NCI-H69 (cell line): ENCODE data around the gene LDLRAD4.
"Not testable (repeated sequence)": the region's sequence is repeated elsewhere in the genome, so short reads cannot be mapped to it uniquely, and the experiment has no call there.

Experiments
- DNase-seq: peaks from one replicate; lab custom pipeline; 2025; lab: John Stamatoyannopoulos, UW

Gene LDLRAD4

DNA sequence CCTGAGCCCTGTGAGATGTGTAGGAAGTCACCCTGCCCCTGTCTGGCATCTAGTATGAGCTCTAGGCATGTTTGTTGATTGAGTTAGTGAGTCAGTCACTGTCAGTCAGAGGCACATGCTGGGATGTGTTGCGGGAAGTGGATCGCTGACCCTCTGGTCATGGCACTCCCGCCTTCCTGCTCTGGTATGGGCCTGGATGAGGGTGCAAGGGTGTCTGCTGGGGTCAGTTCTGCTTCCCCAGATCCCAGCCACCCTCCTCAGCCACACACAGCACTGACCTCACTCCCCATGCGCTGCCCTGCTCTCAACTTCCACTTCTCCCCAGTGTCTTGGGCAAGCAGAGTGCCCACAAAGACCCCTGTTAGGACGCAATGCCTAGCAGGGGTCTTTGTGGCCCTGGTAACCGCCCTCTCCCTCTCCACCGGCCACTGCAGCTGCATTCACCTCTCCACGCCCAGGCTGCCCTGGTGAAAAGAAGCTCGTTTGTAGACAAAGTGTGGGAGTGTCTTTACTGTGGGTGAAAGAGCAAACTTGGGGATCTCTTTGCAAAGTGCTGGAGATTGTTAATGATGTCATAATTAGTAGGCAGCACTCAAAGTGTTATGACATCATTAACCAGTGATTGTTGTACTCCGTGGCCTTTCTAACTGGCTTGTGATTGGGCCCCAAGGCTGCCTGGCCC is 252.1 kb downstream of the LDLRAD4 start:
- DNase-seq, result no peak

DNA sequence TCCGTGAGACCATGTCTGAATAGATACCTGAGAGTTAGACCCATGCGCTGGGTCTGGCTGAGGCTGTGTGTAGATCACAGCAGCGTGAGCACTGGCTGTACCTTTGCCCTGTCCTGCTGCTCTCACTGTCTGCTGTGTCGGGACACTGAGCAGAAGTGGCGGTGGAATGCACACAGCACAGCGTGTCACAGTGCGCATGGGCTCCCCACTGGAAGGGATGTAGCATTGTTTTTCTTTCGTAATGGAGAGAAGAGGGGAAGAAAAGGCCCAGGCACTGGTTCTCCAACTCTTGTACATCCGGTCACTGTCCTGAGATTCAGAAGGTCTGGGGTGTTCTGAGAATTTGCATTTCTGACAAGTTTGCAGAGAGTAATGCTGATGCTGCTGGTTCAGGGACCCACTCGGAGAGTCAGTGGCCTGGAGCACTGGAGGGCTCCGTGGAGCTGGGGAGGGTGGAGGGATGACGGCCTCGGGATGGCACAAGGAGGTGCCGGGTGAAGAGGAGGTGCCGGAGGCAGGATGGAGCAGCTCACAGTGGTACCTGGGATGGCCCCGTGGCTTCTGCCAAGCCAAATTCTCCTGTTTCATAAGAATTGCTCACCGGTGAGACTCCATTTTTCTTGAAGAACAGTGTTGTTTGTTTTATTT is 252.8 kb downstream of the LDLRAD4 start:
- DNase-seq, result no peak

DNA sequence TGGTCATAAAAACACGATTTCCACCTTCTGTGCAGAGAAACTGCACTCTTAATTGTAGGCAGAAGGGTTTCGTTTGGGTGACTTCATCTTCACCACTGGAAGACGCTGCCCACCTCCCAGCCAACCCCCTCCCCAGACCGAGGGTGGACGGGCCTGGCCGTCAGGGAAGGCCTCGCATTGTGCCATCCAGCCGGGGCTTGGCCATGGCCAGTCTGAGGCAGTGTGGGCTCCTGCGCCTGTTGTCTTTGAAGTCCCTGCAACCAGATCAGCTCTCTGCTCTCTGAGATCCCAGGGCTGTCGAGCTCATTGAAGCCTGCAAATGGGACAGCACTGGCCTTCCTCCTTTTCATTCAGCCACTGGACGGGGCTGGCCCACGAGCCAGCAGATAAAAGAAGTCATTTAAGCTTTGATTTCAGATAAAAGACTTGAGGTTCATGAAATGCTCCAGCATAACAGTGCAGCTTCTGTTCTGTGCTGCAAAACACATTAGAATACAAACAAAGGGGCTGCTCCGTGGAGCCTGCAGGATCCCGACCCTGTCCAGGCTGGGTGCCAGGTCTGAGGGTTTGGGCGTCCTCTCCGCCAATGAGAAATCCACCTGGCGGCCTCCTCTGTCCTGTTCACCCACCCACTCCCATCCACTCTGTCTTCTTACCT is 253.5 kb downstream of the LDLRAD4 start:
- peak; percentile 83 for DNase-seq

DNA sequence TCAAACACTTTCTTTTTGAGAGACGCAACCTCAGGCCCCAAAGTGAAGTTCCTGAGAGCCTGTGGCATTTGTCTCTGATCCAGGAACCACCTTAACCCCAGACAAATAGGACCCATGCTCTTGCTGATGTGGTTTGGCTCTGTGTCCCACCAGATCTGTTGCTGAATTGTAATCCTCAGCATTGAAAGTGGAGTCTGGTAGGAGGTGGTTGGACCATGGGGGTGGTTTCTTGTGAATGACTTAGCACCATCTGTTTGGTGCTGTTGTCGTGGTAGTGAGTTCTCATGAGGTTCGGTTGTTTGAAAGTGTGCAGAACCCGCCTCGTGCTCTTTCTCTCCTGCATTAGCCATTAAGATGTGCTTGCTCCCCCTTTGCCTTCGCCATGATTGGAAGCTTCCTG is 255.2 kb downstream of the LDLRAD4 start:
- no peak for DNase-seq

DNA sequence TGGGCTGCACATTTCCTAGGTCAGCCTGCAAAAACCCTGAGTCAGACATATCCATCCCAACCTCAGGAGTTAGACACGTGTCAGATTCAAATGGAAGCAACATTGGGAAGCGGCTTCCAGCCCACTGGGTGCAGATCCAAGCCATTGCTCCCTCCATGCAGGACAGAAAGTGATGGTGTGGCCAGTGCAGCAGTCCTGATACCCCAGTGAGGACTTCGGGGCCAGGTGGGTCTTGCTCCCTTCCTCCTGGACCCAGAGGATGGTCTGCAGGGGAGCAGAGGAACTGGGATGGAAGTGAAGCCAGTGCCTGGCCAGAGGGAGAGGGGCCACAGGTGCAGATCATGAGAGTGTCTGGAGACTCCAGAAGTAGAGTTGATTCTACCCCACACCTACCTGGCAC is 255.8 kb downstream of the LDLRAD4 start:
- DNase-seq, result no peak

DNA sequence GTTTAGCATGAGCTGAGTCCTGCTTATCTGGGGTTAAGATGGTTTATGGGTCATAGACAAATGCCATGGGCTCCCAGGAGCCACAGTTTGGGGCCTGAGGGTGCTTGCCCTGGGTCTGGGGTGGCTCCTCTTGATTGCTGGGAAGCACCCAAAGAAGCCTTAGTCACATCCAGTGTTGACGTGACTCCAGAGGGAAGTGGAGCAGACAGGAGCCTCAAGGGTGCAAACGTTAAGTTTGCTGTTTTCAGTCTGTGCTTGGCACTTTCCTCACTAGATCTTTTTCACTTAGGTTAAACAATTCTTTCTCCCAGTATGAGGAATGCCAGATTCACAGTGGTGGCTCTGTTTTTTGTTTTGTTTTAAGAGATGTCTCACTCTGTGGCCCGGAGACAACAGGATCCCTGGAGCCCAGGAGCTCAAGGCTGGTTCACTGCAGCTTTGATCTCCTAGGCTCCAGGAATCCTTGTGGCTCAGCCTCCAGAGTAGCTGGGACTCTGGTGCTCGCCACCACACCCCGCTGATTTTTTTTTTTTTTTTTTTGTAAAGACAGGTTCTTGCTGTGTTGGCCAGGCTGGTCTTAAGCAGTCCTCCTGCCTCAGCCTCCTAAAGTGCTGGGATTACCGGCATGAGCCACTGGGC is 256.5 kb downstream of the LDLRAD4 start:
- no peak for DNase-seq

DNA sequence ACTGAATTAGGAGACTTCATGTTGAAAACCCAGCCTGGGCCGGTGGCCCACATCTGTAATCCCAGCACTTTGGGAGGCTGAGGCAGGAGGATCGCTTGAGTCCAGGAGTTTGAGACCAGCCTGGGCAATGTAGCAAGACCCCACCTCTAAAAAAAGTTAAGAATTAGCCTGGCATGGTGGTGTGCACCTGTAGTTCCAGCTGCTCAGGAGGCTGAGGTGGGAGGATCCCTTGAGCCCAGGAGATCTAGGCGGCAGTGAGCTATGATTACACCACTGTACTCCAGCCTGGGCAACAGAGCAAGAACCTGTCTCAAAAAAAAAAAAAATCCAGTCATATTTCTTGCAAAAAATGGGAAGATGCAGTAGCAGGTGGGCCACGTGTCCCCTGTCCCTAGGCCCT is 257.8 kb downstream of the LDLRAD4 start:
- DNase-seq, result not testable (repeated sequence)

DNA sequence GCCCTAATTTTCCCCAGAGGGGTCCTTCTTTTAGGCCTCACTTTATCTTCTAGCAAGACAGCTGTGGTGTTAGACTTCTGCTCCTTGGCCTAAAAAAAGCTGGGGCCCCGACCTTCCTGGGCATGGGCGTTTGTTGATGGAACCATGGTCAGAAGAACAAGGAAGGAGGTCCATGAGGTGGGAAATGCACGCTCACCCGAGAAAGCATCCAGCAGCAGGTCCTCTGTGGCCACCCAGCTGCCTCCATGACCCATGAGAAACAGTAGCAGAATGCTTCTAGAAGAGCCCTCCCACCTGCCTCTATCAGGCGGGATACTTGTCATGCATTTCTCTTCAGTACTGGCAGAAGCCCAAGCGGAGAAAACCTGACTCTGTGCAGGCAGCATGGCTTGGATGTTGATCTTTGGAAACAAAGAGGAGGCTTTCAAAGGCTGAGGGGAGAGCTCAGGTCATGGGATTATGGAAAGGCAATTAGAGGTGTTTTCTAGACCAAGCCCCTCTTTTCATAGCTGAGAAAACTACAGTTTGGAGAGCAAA is 258.7 kb downstream of the LDLRAD4 start:
- no peak for DNase-seq

DNA sequence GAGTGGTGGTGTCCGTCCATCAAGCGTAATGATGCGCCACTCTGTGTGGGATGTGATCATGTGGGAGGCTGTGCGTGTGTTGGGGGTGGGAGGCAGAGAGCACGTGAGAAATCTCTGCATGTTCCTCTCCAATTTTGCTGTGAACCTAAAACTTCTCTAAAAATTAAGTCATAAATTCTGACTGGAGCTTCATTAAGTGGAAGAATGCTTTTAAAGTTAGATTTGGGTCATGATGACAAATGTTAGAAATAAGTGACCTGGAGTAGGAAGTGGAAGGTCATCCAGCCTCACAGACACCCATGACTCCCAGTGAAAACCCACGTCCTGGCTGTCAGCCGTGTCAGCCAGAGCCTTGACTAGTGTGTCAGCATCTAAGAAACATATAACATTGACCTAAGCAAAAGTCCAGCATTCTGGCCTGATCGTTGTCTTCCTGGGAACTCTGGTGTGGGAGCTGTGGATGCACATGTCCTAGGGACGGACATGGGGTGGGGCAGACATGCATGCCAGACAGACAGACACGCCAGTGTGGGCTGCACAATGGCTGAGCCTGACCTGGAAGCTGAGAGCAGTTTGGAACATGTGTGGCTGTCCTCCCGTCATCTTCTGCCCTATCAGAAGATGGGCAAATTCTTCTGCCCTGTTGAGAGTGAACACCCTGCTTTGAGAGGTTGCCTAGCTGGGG is 262.2 kb downstream of the LDLRAD4 start:
- DNase-seq, result no peak

DNA sequence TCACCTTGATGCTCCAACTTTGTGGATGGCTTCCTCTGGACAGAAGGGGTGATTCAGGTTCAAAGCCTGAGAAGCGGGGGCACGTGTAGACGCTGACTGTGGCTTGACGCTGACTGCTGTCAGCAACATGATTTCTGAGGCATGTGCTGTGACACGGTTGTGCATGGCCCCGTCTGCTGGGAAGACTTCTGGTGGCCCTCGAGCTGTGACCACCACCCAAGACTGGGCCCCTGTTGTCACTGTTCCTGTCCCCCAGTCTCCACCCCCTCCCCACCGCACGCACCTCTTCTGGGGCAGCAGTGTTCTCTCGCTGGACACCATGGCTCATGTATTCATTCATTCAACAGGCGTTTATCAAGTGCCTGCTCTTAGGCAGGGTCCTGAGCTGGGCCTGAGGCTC is 262.8 kb downstream of the LDLRAD4 start:
- no peak for DNase-seq

DNA sequence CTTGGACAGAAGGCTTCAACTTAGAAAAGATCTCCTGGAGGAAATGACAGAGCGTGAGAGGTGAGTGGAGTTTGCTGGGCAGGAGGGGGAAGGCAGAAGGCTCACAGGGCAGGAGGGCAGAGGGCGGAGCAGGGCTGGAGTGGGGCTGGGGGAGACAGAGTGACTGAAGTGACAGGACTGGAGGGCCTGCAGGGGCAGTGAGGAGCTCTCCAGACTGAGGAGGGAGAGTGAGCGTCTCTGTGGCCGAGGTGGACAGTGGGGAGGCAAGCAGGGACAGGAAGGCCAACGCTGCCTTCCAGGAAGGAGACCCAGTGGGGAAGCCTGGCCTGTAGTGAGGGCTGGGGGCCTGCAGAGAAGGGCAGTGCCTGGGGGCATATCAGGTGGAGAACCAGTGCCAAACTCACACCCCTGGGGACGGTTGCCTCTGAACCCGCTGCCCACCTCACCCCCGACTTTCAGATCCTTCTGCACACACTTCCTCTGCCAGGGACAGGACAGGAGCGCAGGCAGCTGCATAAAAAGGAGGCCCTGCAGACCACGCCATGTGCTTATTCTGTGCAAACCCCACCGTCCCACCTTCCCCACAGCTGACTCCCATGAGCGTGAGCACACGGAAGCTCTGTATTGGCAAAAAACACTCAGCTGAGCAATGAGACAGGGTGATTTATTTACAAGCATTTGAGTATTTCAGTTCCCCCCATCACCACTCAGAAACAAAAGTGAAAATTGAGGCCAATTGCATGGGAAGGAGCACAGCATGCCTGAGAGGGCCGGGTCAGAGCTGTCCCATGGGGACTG is 263.5 kb downstream of the LDLRAD4 start:
- no peak for DNase-seq

DNA sequence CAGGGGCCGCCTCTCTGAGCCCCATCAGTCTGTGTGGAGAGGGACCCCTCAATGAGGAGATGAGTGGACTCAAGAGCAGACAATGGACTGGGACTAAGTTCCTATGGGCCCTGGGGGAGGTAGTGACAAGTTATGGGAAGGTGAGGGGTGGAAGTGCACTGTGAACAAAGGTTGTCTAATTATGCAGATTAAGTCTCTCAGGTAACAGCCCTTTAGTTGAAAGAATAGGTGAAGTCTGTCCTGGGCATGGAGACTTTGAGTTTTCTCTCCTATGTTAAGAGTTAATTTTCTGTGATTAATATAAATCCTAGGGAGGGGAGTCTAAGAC is 264.0 kb downstream of the LDLRAD4 start:
- no peak for DNase-seq

DNA sequence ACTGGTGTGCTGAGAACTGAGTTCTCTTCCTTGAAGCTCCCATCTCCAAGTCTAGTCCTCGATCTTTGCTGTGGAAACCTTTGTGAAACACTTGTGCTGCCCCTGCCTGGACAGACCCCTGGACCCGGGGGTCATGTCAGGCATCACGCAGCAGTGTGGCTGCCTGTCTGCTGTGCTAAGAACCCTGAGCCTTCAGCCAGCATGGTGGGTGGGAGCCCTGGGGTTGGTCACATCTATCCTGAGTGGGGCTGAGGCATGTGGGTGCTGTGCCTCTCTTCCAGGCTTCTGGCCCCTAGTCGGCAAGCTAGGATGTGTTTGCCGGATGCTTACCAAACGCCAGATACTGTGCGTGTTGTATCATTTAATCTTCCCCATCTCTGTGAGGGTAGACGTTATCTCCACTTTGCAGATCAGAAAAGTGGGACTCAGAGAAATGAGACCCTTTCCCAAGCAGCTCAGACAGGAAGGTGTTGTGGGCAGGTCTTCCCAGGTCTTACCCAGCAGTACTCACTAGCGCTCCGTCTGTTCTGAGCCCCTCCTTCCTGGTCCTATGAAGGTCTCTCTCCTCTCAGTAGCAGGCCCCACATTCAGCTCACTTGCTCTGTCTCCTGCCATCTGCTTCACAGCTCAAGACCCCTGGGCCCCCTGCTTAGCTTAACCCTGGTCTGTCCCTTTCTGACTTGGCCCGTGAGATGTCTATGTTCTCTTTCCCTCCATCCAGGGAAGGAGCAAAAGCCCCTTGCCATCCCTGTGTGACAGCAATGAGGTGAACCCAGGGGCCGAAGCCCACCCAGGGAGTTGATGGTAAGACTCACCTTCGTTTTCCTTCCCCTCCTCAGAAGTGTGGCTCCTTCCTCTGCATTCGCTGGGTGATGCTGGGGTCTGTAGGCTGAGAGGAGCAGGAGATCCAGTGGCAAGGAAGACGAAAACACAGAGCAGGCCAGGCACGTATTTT is 265.0 kb downstream of the LDLRAD4 start:
- no peak for DNase-seq

DNA sequence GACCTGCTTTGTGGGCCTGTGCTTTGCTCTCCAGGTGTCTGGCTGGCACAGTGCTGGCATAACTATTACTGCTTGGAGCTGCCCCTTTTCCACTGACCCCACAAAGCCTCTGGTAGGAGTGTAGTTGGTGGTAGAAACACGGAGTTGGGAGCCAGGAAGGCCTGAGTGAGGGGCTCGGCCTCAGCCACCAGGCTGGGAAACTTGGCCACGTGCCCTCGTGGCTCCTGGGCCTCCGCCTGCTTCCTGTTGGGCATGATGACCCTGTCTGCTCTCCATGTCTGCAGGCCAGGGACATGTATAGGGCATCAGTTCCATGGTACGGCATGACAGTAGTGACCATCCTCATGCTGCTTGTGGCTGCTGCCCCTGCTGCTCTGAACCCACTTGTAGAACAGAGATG is 266.6 kb downstream of the LDLRAD4 start:
- DNase-seq, result no peak

DNA sequence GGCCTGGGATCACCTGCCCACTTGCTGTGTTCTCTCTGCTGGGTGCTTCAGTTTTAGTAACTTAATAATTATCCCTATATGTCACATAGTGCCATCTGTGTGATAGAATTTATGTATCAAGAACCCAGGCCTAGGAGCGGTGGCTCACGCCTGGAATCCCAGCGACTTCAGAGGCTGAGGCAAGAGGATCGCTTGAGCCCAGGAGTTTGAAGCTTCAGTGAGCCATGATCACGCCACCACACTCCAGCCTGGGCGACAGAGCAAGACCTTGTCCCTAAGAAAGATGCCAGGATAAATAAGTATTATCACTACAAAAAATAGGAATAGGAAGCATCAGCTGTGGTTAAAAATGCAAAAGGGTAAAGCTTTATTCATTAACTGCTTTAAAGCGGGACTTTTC is 267.0 kb downstream of the LDLRAD4 start:
- DNase-seq, result no peak

DNA sequence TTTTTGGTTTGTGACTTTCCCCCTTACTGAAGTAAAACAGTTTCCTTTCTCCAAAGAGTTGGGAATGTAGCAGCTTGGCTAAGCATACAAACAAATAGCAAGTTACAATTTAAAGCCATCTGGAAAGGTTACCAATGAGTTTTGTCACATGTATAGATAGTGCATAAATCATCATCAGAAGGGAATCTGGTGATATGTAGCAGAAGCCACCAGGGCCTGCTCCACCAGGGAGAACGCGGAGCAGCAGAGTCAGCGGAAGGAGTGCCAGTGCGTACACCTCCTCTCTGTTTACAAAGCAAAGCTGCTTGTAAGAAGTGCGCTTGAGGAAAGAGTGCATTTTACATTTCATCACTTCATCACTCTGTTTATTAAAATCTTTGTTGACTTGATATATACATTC is 267.7 kb downstream of the LDLRAD4 start:
- DNase-seq, result no peak

DNA sequence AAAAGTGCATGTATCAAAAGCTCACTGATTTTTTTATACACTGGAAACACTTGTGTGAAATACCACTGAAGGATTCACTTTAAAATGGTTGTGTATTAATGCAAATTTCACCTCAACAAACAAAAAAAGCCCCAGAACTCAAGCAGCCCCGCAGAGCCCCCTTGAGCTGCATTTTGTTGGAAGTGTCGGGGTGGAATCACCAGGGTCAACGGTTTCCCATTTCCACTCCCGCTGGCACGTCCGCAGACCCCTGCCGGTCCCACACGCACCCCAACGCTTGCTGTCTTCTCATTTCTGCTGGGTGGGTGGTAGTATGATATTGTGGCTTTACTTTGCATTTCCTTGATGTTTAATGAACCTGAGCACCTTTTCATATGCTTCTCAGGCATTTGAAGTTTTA is 268.1 kb downstream of the LDLRAD4 start:
- DNase-seq, result no peak

DNA sequence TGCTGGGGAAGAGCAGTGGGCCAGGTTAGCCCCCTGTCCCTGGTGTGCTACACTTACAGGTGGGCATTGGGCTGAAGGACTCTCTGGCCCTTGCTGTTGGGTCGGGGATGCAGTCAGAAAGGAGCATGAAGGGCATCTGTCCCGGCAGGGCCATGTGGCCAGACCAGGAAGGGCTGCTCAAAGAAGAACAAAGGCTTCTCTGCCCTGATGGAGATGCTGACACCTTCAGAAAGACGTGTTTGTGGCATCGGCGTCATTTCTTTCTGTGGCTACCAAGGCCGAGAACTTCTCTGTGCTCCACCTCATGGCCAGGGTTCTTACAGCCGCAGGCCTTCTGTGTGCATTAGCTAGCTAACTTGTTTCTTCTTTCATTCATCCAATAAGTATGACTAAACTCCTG is 268.7 kb downstream of the LDLRAD4 start:
- DNase-seq, result no peak

DNA sequence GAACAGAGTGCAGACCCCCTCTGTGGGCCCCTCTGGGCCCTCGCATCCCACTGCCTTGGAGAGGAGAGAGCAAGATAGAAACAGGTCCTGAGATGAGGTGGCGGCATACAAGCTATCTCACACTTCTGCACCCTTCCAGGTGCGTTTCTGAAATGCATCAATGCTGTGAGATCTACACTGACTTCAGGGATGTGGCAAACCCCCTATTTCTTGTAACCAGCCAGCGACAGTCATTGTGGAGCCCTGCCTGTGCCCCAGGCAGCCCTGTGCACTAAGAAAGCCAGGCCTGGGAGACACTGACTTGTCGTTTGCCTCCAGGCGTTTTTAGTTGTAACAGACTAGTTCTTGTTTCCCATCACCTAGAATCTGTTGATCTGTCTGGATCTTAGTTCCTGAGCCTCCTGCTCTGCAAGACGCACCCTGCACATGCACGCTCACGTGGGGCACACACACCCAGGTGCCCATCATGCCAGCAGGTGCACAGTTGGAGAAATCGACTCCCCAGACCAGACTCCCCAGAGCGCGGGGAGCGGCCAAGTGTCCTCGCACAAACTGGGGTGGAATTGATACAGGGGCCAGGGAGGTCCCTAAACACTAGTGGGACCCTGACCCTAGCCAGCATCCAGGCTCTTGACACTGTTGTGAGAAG is 269.8 kb downstream of the LDLRAD4 start:
- DNase-seq, result no peak

DNA sequence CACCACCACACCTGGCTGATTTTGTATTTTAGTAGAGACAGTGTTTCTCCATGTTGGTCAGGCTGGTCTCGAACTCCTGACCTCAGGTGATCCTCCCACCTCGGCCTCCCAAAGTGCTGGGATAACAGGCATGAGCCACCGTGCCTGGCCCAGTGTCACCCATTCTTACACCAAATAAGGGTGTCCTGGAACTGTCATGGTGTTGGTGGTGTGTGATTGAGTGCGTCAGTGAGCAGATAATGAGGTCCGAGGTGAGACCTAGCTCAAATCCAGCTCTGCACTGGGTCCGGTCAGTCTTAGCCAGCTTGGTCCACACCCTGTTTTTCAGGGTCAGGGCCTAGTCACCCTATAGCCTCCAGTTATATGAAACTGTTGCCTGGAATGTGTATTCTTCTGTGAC is 270.7 kb downstream of the LDLRAD4 start:
- DNase-seq, result not testable (repeated sequence)
